ENCODE results near the gene HINFP.

Gene HINFP

DNA sequence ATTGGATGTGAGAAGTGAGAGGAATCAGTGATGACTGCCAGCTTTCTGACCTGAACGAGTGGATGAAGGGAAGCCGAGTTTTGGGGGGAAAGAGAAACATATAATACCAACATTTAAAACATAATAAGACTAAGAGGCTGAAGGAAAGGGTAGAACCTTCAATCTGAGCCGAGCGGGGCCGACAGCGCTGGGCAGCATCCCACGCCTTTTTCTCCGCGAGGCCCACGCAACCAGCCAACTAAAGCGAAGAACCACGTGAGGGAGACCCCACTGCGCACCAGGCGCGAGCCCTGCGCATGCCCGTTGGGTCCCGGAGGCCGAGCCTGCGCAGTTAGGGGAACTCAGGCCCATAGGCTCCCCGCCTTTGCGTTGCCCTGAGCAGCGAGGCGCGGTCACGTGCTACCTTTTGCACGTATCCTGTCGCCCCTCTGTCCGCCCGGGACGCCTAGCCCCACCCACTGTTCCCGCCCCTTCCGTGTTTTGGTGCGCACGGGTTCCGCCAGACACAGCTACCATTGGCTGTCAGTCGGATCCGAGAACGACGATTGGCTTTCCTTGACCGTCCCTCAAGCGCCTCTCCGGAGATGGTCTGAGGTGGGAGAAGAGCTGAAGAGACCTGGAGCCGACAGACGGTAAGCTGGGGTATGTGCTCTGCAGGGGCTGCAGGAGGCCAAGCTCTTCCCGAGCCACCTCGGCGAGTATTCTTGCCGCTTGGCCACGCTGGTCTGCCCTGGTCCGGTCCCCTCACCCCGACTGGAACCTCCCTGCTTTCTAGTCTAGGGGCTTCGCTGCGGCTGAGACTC, at the start of gene HINFP:
TSS of gene HINFP (plus strand) at position 573 of the 803 bp plus-strand sequence. CDS start 5,365 bp downstream, outside the sequence.
- no peak for TF ChIP-seq CTCF (IDR thresholded peaks at IDR 0.05; ENCODE audit: low read depth, low read length)
- DNase-seq (ENCODE audit: extremely low read depth, low read depth), result peak; percentile 95

GRCh38 chr11:119077839-119078238, 43.5 kb upstream of the HINFP start:
- no peak for DNase-seq (ENCODE audit: extremely low read depth, low read depth)
- TF ChIP-seq CTCF (IDR thresholded peaks at IDR 0.05; ENCODE audit: low read depth, low read length), result no peak

GRCh38 chr11:119078675-119079420, 42.5 kb upstream of the HINFP start:
- DNase-seq (ENCODE audit: extremely low read depth, low read depth), result no peak
- no peak for TF ChIP-seq CTCF (IDR thresholded peaks at IDR 0.05; ENCODE audit: low read depth, low read length)

GRCh38 chr11:119081682-119082260, 39.6 kb upstream of the HINFP start:
- TF ChIP-seq CTCF (IDR thresholded peaks at IDR 0.05; ENCODE audit: low read depth, low read length), result no peak
- no peak for DNase-seq (ENCODE audit: extremely low read depth, low read depth)

DNA sequence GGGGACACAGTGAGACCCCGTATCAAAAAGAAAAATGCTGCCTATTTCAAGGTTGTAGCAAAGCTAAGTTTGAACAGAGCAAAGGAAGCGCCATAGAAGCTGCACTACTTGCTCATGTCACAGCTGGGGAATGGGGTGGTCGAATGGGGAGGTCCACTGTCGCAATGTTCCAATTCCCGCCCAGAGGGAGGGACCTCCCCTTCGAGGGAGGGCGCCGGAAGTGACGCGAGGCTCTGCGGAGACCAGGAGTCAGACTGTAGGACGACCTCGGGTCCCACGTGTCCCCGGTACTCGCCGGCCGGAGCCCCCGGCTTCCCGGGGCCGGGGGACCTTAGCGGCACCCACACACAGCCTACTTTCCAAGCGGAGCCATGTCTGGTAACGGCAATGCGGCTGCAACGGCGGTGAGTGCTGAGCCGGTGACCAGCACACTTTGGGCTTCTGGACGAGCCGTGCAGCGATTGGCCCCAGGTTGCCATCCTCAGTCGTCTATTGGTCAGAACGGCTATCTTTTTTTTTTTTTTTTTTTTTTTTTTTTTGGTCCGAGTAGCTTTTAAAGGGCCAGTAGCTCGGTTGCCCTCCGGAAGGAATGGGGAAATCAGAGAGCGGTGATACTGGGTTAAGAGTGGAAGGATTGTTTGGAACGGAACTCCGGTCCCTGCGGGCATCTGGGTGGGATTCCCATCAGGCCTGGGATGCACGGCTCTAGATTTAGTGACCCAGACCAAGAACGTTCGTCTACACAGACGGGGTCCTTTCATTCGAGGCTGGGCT, 36.5 kb upstream of the HINFP start, which contains the start of gene HMBS:
TSS of gene HMBS (plus strand) at position 219 of the 774 bp plus-strand sequence. CDS start at position 372, 153 bp downstream.
- DNase-seq (ENCODE audit: extremely low read depth, low read depth), result peak; percentile 69
- no peak for TF ChIP-seq CTCF (IDR thresholded peaks at IDR 0.05; ENCODE audit: low read depth, low read length)

GRCh38 chr11:119085437-119085847, 35.9 kb upstream of the HINFP start:
- TF ChIP-seq CTCF (IDR thresholded peaks at IDR 0.05; ENCODE audit: low read depth, low read length), result no peak
- no peak for DNase-seq (ENCODE audit: extremely low read depth, low read depth)
